Subcutaneous adipose tissue (tissue), 4 donors: Measurements from ENCODE around the gene DCTN5. TPM values are rescaled to one million over a fixed set of nuclear protein-coding genes. Genes with fewer than 3 reads are reported as not detected.

Experiments
- CTCF ChIP-seq: fragments of 450-650 bp; IDR thresholded peaks from one replicate; pipeline ENCODE4 v1.5.1; 2016; ENCODE audit warnings: low read depth, mild to moderate bottlenecking, control low read depth, antibody characterized with exemption, moderate library complexity
- total RNA-seq, 4 donors: library from RNA; depleted of rRNA; stranded (reverse); fragments of >200 nt; gene quantifications; one replicate each; pipeline ENCODE4 v1.1.0, GENCODE V29; 2016

The DCTN5 gene
- total RNA-seq, 4 donors from 2014 or later: 25.1 to 35.8 (median 28.4) TPM

GRCh38 chr16:23691483-23692189, 50.4 kb downstream of the DCTN5 start:
- no peak for TF ChIP-seq CTCF

- no peak for TF ChIP-seq CTCF
Observed at GRCh38 chr16:23692190-23692837, 51.0 kb downstream of the DCTN5 start.

GRCh38 chr16:23694265-23694643, 53.0 kb downstream of the DCTN5 start:
- TF ChIP-seq CTCF: no peak

- TF ChIP-seq CTCF: no peak
Observed at GRCh38 chr16:23694644-23695373, 53.5 kb downstream of the DCTN5 start.

GRCh38 chr16:23695756-23696155, 54.5 kb downstream of the DCTN5 start:
- TF ChIP-seq CTCF: no peak

- no peak for TF ChIP-seq CTCF
Observed at GRCh38 chr16:23699100-23699499, 57.8 kb downstream of the DCTN5 start.

GRCh38 chr16:23700093-23700492, 58.8 kb downstream of the DCTN5 start:
- TF ChIP-seq CTCF: no peak
